NOMO-1 treated with dmso at 0.1 percent for 144 hours (cell line): ENCODE results near the gene CCSER1.
"Not testable (repeated sequence)": the region's sequence is repeated elsewhere in the genome, so short reads cannot be mapped to it uniquely, and the experiment has no call there.

Experiments used
- DNase-seq: peaks from one replicate; lab custom pipeline; 2025; ENCODE audit not compliant: unreplicated experiment; lab: John Stamatoyannopoulos, UW

CCSER1 gene

GRCh38 chr4:91108751-91109150 lies 981.6 kb downstream of the CCSER1 start:
- no peak for DNase-seq

- DNase-seq, result no peak
Observed at GRCh38 chr4:91111556-91111955, 984.4 kb downstream of the CCSER1 start.

DNA sequence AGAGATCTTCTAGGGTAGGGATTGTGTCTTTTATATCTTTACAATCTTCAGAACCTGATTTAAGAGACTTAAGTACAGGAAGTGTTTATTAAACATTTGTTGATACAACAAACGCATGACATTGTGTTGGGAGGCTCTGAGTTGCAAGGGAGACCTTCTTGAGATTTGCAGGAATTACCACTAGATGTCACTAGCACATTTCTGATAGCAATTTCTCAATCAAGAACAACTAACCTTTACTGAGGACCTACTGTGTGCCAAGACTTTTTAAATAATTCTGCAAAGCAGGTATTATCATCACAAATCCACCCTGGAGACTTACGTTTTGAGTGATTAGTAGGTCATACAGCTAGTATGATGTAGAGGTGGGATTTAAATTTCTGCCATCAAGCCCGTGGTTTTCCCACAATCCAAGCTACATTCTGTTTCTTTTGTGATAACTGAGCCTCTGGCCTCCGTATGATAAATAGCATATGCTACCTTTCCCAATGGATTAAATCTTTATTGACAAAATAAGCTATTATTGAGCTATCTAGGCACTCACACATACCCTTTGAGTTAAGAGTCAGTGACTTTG lies 986.0 kb downstream of the CCSER1 start:
- DNase-seq, result no peak

DNA sequence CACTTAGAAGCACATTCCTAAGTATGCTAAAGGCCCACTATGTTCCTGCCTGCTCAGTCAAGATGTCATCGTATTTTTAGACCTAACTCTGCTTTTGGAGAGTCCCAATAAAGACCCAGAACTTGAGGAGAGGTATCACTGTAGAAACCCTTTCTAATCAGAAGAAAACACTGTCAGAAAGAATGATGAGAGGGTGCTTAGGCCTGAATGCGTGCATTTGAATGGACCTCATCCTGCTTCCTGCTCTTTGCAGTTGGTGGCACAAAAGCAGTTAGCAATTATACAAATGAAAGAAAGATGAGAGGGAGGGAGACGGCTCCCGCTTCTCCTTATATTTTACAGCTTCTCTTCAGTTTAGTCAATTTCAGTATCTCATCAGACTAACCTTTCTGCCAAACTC lies 987.2 kb downstream of the CCSER1 start:
- DNase-seq, result no peak

- no peak for DNase-seq
Observed at GRCh38 chr4:91116861-91117260, 989.7 kb downstream of the CCSER1 start.

DNA sequence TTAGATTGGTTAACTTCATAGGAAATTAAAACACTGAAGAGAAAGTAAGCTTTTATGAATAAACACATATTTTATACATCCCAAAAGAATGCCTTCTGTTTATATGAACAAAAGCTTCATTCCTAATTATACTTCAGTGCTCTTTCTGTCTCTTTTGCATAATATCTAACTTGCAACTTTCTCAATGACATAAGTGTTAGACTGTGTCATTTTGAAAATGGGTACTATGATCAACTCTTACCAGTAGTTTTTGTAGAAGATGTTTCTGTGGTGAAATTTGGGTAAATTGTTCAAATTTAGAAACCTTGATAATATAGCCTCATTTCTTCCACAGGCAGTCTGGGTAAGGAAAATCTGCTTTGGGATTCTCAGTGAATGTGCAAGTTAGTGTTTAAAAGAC lies 991.4 kb downstream of the CCSER1 start:
- DNase-seq, result no peak

GRCh38 chr4:91123742-91124141 lies 996.5 kb downstream of the CCSER1 start:
- DNase-seq, result no peak

DNA sequence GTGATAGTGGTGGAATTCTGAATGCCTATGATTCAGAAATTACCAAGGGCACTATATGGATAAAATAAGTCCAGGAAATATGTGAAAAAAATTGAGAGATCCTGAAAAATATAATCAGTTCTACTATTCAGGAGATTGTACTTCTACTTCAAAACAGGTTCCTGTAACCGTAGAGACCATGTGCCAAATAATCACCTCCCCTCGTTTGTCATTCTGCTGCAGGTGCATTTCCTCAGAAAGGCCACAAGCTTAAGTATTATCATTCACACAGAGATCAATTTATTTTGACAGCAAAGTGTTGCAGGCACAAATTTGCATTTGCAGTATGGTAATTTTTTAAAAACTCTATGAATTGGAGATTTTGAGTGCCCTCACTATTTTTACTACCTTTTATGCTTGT lies 1000.0 kb downstream of the CCSER1 start:
- DNase-seq, result no peak

GRCh38 chr4:91127831-91128230 lies 1000.6 kb downstream of the CCSER1 start:
- no peak for DNase-seq

DNA sequence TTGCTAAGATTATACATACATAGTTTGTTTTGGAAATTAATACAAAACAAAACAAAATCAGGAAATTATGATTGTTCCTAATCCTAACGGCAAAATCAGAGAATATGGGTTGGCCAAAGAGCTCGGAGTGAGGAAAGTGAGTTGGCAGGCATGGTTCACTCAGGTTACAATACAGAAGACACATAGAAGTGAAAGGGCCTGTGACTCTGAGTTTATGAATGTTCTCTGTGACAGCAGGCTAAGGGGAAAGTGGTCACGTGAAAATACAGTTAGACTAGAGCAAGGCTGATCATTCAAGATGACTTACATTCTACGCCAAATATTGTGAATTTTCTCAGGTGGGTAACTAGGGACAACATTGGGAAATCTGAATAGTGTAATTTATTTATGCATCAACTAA lies 1001.3 kb downstream of the CCSER1 start:
- DNase-seq, result no peak

DNA sequence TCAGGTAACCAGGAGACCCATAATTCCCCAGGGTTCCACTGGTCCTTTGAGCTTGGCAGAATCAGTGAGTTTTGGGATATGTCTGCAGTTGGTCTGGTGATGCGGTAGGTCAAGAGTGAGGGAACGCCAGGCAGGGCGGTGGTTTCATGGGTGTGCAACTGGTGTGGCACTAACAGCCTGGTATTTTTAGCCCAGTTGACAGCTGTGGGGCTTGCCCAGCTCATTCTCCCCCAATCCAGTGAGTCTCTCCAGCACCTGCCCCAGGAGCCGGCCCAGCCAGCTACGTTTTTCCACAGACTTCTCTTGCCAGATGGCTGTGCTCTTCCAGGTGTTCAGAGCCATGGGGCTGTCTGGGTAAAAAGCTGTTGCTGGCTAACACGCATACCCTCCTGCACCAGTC lies 1019.9 kb downstream of the CCSER1 start:
- no peak for DNase-seq

GRCh38 chr4:91154041-91154440 lies 1026.8 kb downstream of the CCSER1 start:
- not testable (repeated sequence) for DNase-seq

GRCh38 chr4:91167864-91168653 lies 1040.9 kb downstream of the CCSER1 start:
- not testable (repeated sequence) for DNase-seq

DNA sequence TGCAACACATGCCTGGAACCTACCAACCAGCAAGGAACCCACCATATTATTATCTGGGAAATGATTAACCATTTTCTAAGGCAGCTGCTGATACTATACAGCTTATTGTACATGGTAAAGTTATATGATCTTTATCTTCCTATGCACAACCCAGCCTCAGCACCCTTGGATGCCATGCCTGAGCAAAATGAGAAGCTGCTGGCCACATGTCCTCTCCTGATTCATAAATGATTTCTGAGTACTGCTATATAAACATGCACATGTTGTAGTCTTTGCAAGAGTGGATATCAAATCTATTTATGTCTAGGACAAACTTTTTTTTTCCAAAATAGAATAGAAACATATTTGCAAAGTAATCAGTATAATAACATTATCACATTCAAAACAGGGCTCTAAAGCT lies 1043.6 kb downstream of the CCSER1 start:
- no peak for DNase-seq

DNA sequence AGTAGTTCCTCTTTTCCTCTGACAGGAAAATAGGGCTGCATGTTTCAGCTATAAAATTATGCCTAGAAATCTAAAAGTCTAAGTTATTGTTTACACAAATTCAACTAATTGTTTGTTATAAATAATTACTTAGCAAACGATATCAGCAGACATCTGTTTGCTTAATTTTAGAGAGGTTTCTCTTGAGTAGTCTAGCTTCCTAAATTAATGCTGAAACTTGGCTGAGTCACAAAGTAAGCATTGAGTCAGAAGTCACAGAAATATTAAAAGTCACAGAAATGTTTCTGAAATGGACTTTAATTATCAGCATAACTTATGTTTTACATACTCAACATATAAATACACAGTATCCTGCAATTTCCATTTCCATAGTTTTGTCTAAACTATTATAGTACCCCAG lies 1044.0 kb downstream of the CCSER1 start:
- DNase-seq, result no peak

DNA sequence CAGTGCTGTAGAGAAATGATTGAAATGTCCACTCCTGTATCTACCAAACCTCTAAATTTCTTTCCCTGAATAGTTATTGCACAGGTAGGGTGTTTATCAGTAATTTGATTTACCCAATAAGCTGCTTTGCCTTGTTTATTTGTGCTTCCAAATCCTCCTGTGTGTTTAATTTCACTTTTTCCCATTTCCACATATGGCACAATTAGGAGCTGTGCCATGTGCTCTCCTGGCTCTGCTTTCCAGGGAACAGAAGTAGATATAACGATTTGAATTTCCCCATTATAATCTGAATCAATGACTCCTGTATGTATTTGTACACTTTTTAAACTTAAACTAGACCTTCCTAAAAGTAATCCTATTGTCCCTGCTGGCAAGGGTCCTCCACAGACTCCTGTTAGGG lies 1057.9 kb downstream of the CCSER1 start:
- not testable (repeated sequence) for DNase-seq

DNA sequence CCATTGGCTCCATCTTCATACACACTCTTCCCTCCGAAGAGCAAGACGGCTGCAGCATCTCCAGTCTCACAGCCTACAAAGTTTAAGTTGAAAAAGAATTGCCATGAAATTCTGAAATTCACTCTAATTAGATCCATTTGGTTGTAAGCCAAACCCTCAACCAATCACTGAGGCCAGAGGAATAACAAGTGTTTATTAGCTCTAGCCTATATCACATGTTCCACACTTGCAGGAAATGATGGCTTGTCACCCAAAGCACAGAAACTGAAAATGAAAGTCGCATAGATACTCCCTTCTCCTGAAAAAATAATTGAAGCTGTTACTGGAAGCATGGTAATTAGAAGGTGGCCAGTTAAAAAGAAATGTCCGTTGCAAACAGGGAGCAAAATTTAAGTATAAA lies 1071.8 kb downstream of the CCSER1 start:
- DNase-seq, result no peak

GRCh38 chr4:91207535-91207934 lies 1080.3 kb downstream of the CCSER1 start:
- no peak for DNase-seq

DNA sequence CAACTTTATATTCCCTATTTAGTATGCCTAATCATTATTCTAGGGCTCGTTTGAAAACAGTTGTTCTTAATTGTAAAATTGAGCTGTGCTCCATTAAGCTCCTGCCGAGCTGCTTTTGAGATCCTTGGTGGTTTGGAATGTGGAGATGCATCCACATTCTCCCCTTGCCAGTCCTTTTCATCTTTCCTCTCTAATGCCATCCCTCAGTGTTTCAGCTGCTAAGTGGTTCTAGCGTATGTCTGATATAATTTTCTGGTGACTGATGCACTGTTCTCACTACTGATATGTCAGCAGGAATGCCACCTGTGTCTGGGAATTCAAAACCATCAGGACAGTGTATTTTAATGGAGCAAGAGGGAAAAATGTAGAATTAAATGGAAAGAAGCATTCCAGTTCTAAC lies 1085.0 kb downstream of the CCSER1 start:
- DNase-seq, result no peak

DNA sequence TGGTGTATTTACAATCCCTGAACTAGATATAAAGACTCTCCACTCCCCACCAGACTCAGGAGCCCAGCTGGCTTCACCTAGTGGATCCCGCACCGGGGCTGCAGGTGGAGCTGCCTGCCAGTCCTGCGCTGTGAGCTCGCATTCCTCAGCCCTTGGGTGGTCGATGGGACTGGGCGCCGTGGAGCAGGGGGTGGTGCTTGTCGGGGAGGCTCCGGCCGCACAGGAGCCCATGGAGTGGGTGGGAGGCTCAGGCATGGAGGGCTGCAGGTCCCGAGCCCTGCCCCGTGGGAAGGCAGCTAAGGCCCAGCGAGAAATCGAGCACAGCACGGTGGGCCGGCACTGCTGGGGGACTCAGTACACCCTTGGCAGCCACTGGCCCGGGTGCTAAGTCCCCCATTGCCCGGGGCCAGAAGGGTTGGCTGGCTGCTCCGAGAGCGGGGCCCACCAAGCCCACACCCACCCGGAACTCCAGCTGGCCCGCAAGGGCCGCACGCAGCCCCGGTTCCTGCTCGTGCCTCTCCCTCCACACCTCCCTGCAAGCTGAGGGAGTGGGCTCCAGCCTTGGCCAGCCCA lies 1090.7 kb downstream of the CCSER1 start:
- not testable (repeated sequence) for DNase-seq

GRCh38 chr4:91220315-91220714 lies 1093.1 kb downstream of the CCSER1 start:
- no peak for DNase-seq

DNA sequence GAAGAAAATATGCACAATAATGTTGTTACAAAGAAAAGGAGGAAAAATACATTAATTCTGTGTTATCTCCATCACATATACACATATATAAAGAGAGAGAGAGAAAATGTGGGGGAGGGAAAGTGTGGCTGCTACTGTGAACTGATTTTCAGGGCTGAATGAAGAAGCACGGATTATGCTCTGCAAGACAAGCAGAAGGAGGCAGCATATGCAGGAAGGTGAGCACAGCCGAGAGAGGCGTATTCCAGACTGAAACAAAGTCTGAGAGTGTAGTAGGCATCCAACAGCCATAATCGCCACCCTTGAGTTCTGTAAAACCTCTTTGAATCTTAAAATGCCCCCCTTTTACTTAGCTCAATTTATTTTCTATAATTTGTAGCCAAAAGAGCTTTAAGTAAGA lies 1094.8 kb downstream of the CCSER1 start:
- DNase-seq, result no peak
